ENCODE measurements around the gene PDE6D.

DNA sequence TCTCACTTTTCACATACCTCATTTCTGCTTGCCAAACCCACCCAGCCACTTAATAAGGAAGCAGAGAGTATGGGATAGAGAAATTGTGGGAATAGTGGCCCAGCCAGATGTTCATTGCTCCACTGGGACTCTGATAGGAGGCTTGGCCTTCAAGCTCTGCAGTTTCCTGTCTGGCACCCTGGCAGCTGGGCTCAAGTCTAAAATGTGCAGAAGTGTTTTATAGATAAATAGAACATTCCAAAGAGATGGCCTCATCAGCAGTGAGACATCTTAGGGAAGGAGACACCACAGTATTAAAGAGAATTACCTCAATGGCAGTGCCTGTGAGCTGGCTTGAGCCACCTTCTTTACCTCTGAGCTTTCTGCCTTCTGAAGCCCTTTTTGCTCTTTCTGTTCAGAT lies 29.8 kb upstream of the PDE6D start:
- TF ChIP-seq POLR2A (IDR thresholded peaks at IDR 0.05; ENCODE audit: low read depth, low read length) (no peak), POLR2AphosphoS5 (IDR thresholded peaks at IDR 0.05; ENCODE audit: low read depth, low read length) (no peak), SPI1 (IDR thresholded peaks at IDR 0.05; ENCODE audit: low read depth, low read length) (no peak), TAF1 (IDR thresholded peaks at IDR 0.05; ENCODE audit: low read depth, low read length) (no peak), POU2F2 (IDR thresholded peaks at IDR 0.05; ENCODE audit: low read depth, low read length) (no peak)

Data from GM12891 (cell line).